ENCODE results near the gene VPS51. TPM values are rescaled to one million over a fixed set of nuclear protein-coding genes. Genes with fewer than 3 reads are reported as not detected.

VPS51 gene
- total and polyA plus RNA-seq, 2 experiments from 2014 or later: 45.3 to 450 TPM

GRCh38 chr11:65151331-65151899, 55.4 kb downstream of the VPS51 start (continued):
- no peak for TF ChIP-seq ZNF462 (CRISPR knock-in tag; IDR thresholded peaks at IDR 0.05)
- no peak for TF ChIP-seq ZNF114 (CRISPR knock-in tag; IDR thresholded peaks at IDR 0.05)
- TF ChIP-seq POLR2AphosphoS5 (IDR thresholded peaks at IDR 0.05; ENCODE audit: low read depth): no peak
- TF ChIP-seq EZH2phosphoT487 (IDR thresholded peaks at IDR 0.05; ENCODE audit: unreplicated experiment): no peak
- TF ChIP-seq CTCF (conservative IDR thresholded peaks at IDR 0.05; ENCODE audit: low read depth in 2 of 2): no peak

- Histone ChIP-seq H2AFZ (no peak overlapping the region), H3K79me2 (replicated peaks; ENCODE audit: insufficient read depth) (no peaks in the 10 kb centered on the region), H3K4me2 (no peak overlapping the region), H3K9me2 (ENCODE audit: insufficient read depth) (no peaks in the 10 kb centered on the region), H3K36me3 (ENCODE audit: insufficient read depth) (no peaks in the 10 kb centered on the region), H3K4me1 (ENCODE audit: insufficient read depth) (no peaks in the 10 kb centered on the region), H4K20me1 (replicated peaks; ENCODE audit: insufficient read depth) (no peaks in the 10 kb centered on the region), H3F3A (replicated peaks; ENCODE audit: low read depth) (no peaks in the 10 kb centered on the region), H3K4me3 (no peak overlapping the region), H3K27ac (ENCODE audit: low read depth) (no peak overlapping the region), H3K27me3 (ENCODE audit: insufficient read depth) (no peaks in the 10 kb centered on the region)
- H3K27ac Mint-ChIP-seq: no peak overlapping the region
- no peak for ATAC-seq
- no peak for DNase-seq (ENCODE audit: low spot score)
- no peaks in the 10 kb centered on the region; the same call in 2 of the 3 replicates for H3K9me3 Mint-ChIP-seq
- peaks cover 5% of the 10 kb centered on the region; the same call in 1 of the 3 replicates for H3K4me1 Mint-ChIP-seq
- no peaks in the 10 kb centered on the region; the same call in 2 of the 3 replicates for H3K36me3 Mint-ChIP-seq (ENCODE audit: low read depth)
- no peak overlapping the region for H3K4me3 Mint-ChIP-seq
- peaks cover 11% of the 10 kb centered on the region for H3K27me3 Mint-ChIP-seq (ENCODE audit: insufficient read depth, low read depth, poor library complexity)
- no peak for TF ChIP-seq JUNB (IDR thresholded peaks at IDR 0.05; ENCODE audit: unreplicated experiment)
- TF ChIP-seq STAT1 (IDR thresholded peaks at IDR 0.05; ENCODE audit: unreplicated experiment): no peak
- no peak for TF ChIP-seq REST (IDR thresholded peaks at IDR 0.05; ENCODE audit: unreplicated experiment)
- no peak for TF ChIP-seq ZNF114 (CRISPR knock-in tag; IDR thresholded peaks at IDR 0.05)
These were observed 56.1 kb downstream of the VPS51 start for GRCh38 chr11:65152122-65152521.
